CD4-positive, alpha-beta T cell (primary cell): Measurements from ENCODE around the gene VPS41. TPM values are rescaled to one million over a fixed set of nuclear protein-coding genes. Genes with fewer than 3 reads are reported as not detected.

Experiments used
- ATAC-seq: fragments of 200-7000 bp; cut with Tn5 transposase; one replicate; pipeline ENCODE4 v1.10.0; 2022; ENCODE audit warnings: mild to moderate bottlenecking; ENCODE audit not compliant: poor library complexity
- CTCF ChIA-PET: fragments of 350-600 bp; sonication (Branson Sonifier 250); formaldehyde crosslinking; loops from one replicate; lab custom pipeline; 2021; ENCODE audit warnings: antibody characterized with exemption, inconsistent platforms; lab: Charles Lee
- POLR2A ChIA-PET: fragments of 350-600 bp; sonication (Branson Sonifier 250); formaldehyde crosslinking; loops from one replicate; lab custom pipeline; 2021; ENCODE audit warnings: antibody characterized with exemption, inconsistent platforms; lab: Charles Lee
- DNase-seq, 14 experiments: peaks; one replicate each; pipeline ENCODE4 v3.0.0-alpha.2; 2013 to 2020; ENCODE audit warnings: mixed read lengths in 2 of 14
- H3K27ac ChIP-seq, 2 donors: one replicate each; pipeline versions ENCODE4 v1.5.1 to v1.7.0; 2013; ENCODE audit warnings: low read length in 2 of 2, low read depth in 1 of 2, mild to moderate bottlenecking in 1 of 2
- H3K27me3 ChIP-seq, 2 experiments: 1 replicate in 1 of 2; 2 replicates in 1 of 2; pipeline versions ENCODE4 v1.6.1 to v1.7.0; 2013; ENCODE audit warnings: low read length in 2 of 2, control low read depth in 1 of 2, mild to moderate bottlenecking in 1 of 2, moderate library complexity in 1 of 2; ENCODE audit not compliant: insufficient read depth in 2 of 2, control insufficient read depth in 1 of 2
- H3K36me3 ChIP-seq: one replicate; pipeline ENCODE4 v1.6.1; 2013; ENCODE audit warnings: low read length, control low read depth; ENCODE audit not compliant: insufficient read depth
- H3K4me1 ChIP-seq: one replicate; pipeline ENCODE4 v1.6.1; 2013; ENCODE audit warnings: low read length, control low read depth; ENCODE audit not compliant: insufficient read depth
- H3K4me3 ChIP-seq: one replicate; pipeline ENCODE4 v1.5.1; 2013; ENCODE audit warnings: mild to moderate bottlenecking, low read length, moderate library complexity
- H3K9me3 ChIP-seq, 2 experiments: 1 replicate in 1 of 2; 2 replicates in 1 of 2; pipeline versions ENCODE4 v1.6.1 to v1.7.0; 2013; ENCODE audit warnings: low read length in 2 of 2, mild to moderate bottlenecking in 2 of 2, control low read depth in 1 of 2, moderate library complexity in 1 of 2; ENCODE audit not compliant: control insufficient read depth in 1 of 2, insufficient read depth in 1 of 2
- H3K27ac Mint-ChIP-seq: one replicate; pipeline ENCODE4 v1.8.0; 2020; ENCODE audit warnings: mixed read lengths
- H3K27me3 Mint-ChIP-seq: one replicate; pipeline ENCODE4 v1.8.0; 2021; ENCODE audit warnings: mixed read lengths
- H3K36me3 Mint-ChIP-seq: one replicate; pipeline ENCODE4 v1.8.0; 2021; ENCODE audit warnings: low read depth, mixed read lengths
- H3K4me1 Mint-ChIP-seq: one replicate; pipeline ENCODE4 v1.8.0; 2021; ENCODE audit warnings: low read depth, mixed read lengths
- H3K4me3 Mint-ChIP-seq: one replicate; pipeline ENCODE4 v1.8.0; 2020; ENCODE audit warnings: mild to moderate bottlenecking, mixed read lengths
- H3K9me3 Mint-ChIP-seq: one replicate; pipeline ENCODE4 v1.8.0; 2020; ENCODE audit warnings: mixed read lengths
- intact Hi-C, 2 experiments: fragments of 100-400 bp; cut with DNase I in 1 of 2; cut with micrococcal nuclease in 1 of 2; formaldehyde crosslinking; loops; one replicate each; pipeline versions ENCODE4 v1.15.1 to v1.9.0; 2023 to 2025; cut with DNase I, micrococcal nuclease
- total RNA-seq, 174 experiments: library from RNA in 2 of 174; stranded (reverse) in 2 of 174; gene quantifications; one replicate each; pipeline ENCODE4 v1.2.3 and lab custom pipeline; 2021 to 2026
- TF ChIP-seq, protein P1 (sequence below): fragments of 200-600 bp; IDR thresholded peaks from one replicate; pipeline ENCODE4 v1.8.0; 2022; ENCODE audit warnings: antibody characterized with exemption, mild to moderate bottlenecking

The VPS41 gene
- total RNA-seq, 2 experiments from 2014 or later: 19.4 to 22.9 TPM

DNA sequence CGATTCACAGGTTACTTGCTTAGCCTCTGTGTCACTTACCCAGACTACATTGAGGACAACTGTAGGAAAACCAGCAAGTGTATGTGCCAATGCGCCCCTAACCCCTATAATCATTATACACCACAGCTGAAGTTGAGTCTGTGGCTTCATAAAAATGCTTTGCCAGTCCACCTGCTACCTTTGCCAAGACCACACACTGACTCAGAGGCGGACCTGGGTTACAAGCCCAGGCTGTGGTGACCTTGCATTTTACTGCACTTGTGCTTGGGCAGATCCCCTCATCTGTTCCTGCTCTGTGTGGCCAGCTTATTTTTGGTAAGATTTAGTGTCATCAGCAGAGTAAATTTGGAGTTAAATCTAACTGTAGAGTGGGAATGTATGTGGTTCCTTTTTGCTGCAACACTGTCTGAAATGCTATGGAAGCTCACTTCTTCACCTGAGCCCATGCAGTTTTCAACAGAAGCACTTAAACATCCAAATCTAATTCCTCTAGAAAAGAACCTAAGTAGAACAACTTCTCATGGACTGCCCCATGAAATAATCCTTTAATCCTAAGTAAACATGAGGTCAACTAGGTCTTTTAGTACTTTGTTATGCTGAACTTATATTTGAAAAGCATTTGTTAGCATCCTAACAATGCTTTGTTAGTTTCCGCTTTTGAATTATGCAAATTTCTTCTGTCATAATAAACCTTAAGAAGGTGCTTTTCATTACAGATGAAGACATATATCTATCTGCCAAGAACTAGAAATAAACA is 181.6 kb downstream of the VPS41 start:
- POLR2A ChIA-PET: no interaction called here
- H3K27me3 ChIP-seq: no peaks in the 10 kb centered on the region
- Mint-ChIP-seq H3K4me1 (no peaks in the 10 kb centered on the region), H3K36me3 (peaks cover 77% of the 10 kb centered on the region), H3K4me3 (no peak overlapping the region), H3K27me3 (no peaks in the 10 kb centered on the region), H3K27ac (no peak overlapping the region), H3K9me3 (no peaks in the 10 kb centered on the region)
- peaks cover 37% of the 10 kb centered on the region for H3K36me3 ChIP-seq
- intact Hi-C loops: no loop called here
- TF ChIP-seq, protein P1, sequence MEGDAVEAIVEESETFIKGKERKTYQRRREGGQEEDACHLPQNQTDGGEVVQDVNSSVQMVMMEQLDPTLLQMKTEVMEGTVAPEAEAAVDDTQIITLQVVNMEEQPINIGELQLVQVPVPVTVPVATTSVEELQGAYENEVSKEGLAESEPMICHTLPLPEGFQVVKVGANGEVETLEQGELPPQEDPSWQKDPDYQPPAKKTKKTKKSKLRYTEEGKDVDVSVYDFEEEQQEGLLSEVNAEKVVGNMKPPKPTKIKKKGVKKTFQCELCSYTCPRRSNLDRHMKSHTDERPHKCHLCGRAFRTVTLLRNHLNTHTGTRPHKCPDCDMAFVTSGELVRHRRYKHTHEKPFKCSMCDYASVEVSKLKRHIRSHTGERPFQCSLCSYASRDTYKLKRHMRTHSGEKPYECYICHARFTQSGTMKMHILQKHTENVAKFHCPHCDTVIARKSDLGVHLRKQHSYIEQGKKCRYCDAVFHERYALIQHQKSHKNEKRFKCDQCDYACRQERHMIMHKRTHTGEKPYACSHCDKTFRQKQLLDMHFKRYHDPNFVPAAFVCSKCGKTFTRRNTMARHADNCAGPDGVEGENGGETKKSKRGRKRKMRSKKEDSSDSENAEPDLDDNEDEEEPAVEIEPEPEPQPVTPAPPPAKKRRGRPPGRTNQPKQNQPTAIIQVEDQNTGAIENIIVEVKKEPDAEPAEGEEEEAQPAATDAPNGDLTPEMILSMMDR: no peak
- DNase-seq: no peak
- ATAC-seq: no peak
- H3K4me1 ChIP-seq: no peaks in the 10 kb centered on the region
- H3K9me3 ChIP-seq: no peaks in the 10 kb centered on the region
- no peak overlapping the region for H3K4me3 ChIP-seq
- H3K27ac ChIP-seq: no peak overlapping the region
- CTCF ChIA-PET: no interaction called here

DNA sequence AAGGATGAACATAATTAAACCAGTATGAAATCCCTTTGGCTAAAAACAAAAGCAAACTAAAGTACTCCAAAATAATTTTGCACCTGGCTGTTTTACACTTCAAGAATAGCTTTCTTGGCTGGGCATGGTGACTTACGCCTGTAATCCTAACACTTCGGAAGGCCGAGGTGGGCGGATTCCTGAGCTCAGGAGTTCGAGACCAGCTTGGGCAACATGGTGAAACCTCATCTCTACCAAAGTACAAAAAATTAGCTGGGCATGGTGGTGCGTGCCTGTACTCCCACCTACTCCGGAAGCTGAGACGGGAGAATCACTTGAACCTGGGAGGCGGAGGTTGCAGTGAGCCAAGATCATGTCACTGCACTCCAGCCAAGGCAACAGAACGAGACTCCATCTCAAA is 185.7 kb downstream of the VPS41 start:
- CTCF ChIA-PET: no interaction called here

DNA sequence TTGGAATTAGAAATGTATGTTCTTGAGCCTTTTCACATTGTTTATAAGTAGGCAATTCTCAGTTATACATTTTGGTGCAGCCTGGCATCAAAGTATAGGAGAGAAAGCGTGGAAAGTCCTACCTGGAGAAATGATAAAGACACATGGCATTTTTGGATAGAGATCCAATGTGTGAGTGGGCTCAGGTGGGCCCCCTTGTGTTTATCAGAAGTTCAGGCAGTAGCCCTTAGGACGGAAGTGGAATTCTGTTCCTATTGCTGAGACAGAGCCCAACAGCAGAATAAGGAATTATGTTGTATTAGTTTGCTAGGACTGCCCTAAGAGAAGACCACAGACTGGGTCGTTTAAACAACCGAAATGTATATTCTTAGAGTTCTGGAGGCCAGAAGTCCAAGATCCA is 192.6 kb downstream of the VPS41 start:
- H3K4me1 ChIP-seq: no peaks in the 10 kb centered on the region
- Mint-ChIP-seq H3K4me1 (no peaks in the 10 kb centered on the region), H3K4me3 (no peak overlapping the region), H3K27me3 (peaks cover 3% of the 10 kb centered on the region), H3K36me3 (peaks cover 32% of the 10 kb centered on the region), H3K9me3 (peaks cover 17% of the 10 kb centered on the region), H3K27ac (no peak overlapping the region)
- H3K36me3 ChIP-seq: no peaks in the 10 kb centered on the region
- DNase-seq (no peak), ATAC-seq (no peak)
- POLR2A ChIA-PET: no interaction called here
- H3K9me3 ChIP-seq: peaks cover 6 to 15% of the 10 kb centered on the region in 2 experiments
- intact Hi-C loops: no loop called here
- no peak overlapping the region for H3K27ac ChIP-seq
- TF ChIP-seq, protein P1: no peak
- peaks cover 0 to 1% of the 10 kb centered on the region in 2 experiments for H3K27me3 ChIP-seq
- no peak overlapping the region for H3K4me3 ChIP-seq
- CTCF ChIA-PET: no interaction called here

More for the DNA sequence above, 185.7 kb downstream of the VPS41 start:
- Mint-ChIP-seq H3K4me1 (no peaks in the 10 kb centered on the region), H3K36me3 (peaks cover 88% of the 10 kb centered on the region), H3K27ac (no peak overlapping the region), H3K27me3 (no peaks in the 10 kb centered on the region), H3K9me3 (peaks cover 7% of the 10 kb centered on the region), H3K4me3 (no peak overlapping the region)
- H3K4me1 ChIP-seq: no peaks in the 10 kb centered on the region
- no peaks in the 10 kb centered on the region for H3K27me3 ChIP-seq
- intact Hi-C loops: no loop called here
- TF ChIP-seq, protein P1: no peak
- H3K9me3 ChIP-seq: no peaks in the 10 kb centered on the region
- peaks cover 28% of the 10 kb centered on the region for H3K36me3 ChIP-seq
- POLR2A ChIA-PET: interaction anchor here (0.6 to 1.3 kb wide), 2 partner anchors 122 to 403 kb away, joined by 3 read pairs; no protein-coding TSS in a partner anchor
- DNase-seq: no peak
- no peak overlapping the region for H3K4me3 ChIP-seq
- no peak for ATAC-seq
- no peak overlapping the region for H3K27ac ChIP-seq
